BJ (cell line): ENCODE measurements around the gene PIAS1. TPM values are rescaled to one million over a fixed set of nuclear protein-coding genes. Genes with fewer than 3 reads are reported as not detected.

Source experiments
- CTCF ChIA-PET: fragments of 350-600 bp; formaldehyde crosslinking; extraction: SDS; loops from one replicate; lab custom pipeline; 2021; ENCODE audit warnings: antibody characterized with exemption, inconsistent platforms; lab: Yijun Ruan, JAX
- POLR2A ChIA-PET: fragments of 300-600 bp; sonication (Branson Sonifier 250); formaldehyde crosslinking; extraction: SDS; loops from one replicate; lab custom pipeline; 2021; ENCODE audit warnings: antibody characterized with exemption; lab: Charles Lee
- DNase-seq: peaks from one replicate; pipeline ENCODE4 v3.0.0-alpha.2; 2011; ENCODE audit warnings: low read depth
- H3K27me3 ChIP-seq: 2 replicates; pipeline ENCODE4 v1.6.0; 2011; ENCODE audit warnings: low read length; ENCODE audit not compliant: control insufficient read depth, insufficient read depth
- H3K36me3 ChIP-seq: 2 replicates; pipeline ENCODE4 v1.5.1; 2011; ENCODE audit warnings: low read length; ENCODE audit not compliant: control insufficient read depth, insufficient read depth
- H3K4me3 ChIP-seq: 2 replicates; pipeline ENCODE4 v1.5.1; 2011; ENCODE audit warnings: low read depth, mild to moderate bottlenecking, control low read depth, low read length
- polyA plus RNA-seq: library from polyadenylated mRNA; depleted of rRNA; stranded (reverse); fragments of >200 nt; gene quantifications from 2 replicates; pipeline ENCODE4 v1.2.3, GENCODE V29; 2011
- TF ChIP-seq, protein P1 (sequence below): IDR thresholded peaks from 2 replicates; pipeline ENCODE4 v1.5.1; 2011; ENCODE audit warnings: low read depth, mild to moderate bottlenecking, control low read depth, inconsistent platforms, low read length, moderate library complexity; ENCODE audit not compliant: insufficient read depth

Gene PIAS1
- polyA plus RNA-seq, 1 experiment: 37.4 TPM

DNA sequence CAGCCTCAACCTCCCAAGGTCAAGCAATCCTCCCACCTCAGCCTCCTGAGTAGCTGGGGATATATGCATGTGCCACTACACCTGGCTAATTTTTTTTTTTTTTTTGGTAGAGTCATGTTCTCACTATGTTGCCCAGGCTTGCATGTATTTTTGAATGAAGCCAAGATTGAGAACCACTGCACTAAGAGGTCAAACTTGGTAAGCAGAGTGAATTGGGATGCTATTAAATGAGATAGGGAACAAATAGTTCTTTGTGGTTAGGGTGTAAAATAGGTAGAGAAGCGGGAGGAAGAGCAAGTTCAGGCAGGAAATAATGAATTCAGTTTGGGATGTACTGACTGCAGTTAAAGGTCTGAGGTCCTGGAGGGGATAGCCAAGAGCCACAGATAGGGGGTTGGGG lies 39.9 kb upstream of the PIAS1 start:
- POLR2A ChIA-PET: no interaction called here
- TF ChIP-seq, protein P1, sequence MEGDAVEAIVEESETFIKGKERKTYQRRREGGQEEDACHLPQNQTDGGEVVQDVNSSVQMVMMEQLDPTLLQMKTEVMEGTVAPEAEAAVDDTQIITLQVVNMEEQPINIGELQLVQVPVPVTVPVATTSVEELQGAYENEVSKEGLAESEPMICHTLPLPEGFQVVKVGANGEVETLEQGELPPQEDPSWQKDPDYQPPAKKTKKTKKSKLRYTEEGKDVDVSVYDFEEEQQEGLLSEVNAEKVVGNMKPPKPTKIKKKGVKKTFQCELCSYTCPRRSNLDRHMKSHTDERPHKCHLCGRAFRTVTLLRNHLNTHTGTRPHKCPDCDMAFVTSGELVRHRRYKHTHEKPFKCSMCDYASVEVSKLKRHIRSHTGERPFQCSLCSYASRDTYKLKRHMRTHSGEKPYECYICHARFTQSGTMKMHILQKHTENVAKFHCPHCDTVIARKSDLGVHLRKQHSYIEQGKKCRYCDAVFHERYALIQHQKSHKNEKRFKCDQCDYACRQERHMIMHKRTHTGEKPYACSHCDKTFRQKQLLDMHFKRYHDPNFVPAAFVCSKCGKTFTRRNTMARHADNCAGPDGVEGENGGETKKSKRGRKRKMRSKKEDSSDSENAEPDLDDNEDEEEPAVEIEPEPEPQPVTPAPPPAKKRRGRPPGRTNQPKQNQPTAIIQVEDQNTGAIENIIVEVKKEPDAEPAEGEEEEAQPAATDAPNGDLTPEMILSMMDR: no peak
- CTCF ChIA-PET: interaction anchor here (1.3 kb wide), 1 partner anchor 14 kb away, joined by 3 read pairs; no protein-coding TSS in a partner anchor
- Histone ChIP-seq H3K4me3 (no peak overlapping the region), H3K36me3 (no peaks in the 10 kb centered on the region), H3K27me3 (0 out of 2 replicates have a peak, but pooled peaks cover 1% of the 10 kb centered on the region)
- no peak for DNase-seq

DNA sequence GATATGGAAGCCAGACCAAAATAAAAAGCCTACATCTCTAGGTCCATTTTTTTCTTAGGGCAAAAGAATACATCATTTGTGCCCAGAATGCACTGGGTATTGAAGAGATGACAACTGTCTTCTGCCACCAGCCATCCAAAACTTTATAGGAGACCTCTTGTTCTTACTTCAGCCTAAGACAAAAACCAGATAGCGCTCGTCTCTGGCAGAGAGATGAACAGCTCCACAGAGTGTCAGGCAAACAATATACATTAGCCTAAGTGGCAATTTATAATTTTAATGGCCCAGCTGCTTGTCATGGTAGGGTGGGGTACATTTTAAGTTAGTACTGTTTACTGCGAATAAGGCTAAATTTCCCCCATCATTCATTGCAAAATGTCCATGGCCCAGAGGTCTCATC lies 38.9 kb upstream of the PIAS1 start:
- Histone ChIP-seq H3K36me3 (no peaks in the 10 kb centered on the region), H3K27me3 (0 out of 2 replicates have a peak, but pooled peaks cover 1% of the 10 kb centered on the region), H3K4me3 (no peak overlapping the region)
- DNase-seq: no peak
- TF ChIP-seq, protein P1: no peak
- ChIA-PET CTCF (interaction anchor here (0.7 to 1.3 kb wide), 2 partner anchors 15 to 151 kb away, joined by 3 read pairs; no protein-coding TSS in a partner anchor), POLR2A (no interaction called here)

DNA sequence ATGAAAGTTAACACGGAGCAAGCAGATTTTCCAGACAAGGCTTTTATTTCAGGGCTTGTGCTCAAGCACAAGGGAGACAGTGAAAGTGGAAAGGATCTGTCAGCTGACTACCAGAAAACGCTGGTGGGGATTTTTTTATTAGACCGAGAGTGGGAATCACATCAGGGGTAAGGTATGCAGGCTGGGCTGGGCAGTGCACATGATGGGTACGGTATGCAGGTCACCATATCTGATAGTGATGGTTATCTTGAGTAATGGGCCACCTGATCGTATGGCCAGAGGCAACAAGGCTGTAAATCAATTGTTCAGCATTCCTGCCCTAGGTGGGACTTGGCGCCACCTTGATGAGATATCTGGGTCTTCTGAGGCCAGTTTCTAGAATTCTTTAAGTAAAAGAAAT lies 36.9 kb upstream of the PIAS1 start:
- Histone ChIP-seq H3K27me3 (0 out of 2 replicates have a peak, but pooled peaks cover 1% of the 10 kb centered on the region), H3K4me3 (no peak overlapping the region), H3K36me3 (no peaks in the 10 kb centered on the region)
- CTCF ChIA-PET: no interaction called here
- POLR2A ChIA-PET: no interaction called here
- TF ChIP-seq, protein P1: no peak
- no peak for DNase-seq

DNA sequence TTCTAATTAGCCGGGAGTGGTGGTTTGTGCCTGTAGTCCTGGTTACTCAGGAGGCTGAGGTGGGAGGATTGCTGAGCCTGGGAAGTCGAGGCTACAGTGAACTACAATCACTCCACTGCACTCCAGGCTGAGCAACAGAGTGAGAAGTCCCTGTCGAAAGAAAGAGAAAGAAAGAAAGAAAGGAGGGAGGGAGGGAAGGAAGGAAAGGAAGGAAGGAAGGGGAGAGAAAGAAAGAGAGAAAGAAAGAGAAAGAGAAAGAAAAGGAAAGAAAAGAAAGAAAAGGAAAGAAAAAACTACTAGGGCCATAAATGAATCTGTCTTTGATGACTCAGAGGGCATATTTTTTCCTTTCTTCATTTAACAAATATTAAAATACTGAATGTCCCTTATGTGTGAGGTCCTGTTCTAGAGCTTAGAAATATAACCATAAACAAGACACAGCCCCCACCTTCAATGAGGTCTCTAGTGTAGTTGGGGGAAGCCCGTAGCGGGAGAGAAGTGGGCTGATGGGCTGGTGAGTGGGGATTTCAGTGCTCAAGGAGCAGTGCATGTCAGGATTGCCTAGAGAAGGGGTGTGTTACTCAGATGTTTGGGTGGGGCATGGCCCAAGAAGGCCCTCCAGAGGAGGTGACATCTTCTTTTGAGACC lies 35.2 kb upstream of the PIAS1 start:
- no peaks in the 10 kb centered on the region for H3K36me3 ChIP-seq
- ChIA-PET POLR2A (no interaction called here), CTCF (no interaction called here)
- TF ChIP-seq, protein P1: no peak
- no peaks in the 10 kb centered on the region for H3K27me3 ChIP-seq
- no peak overlapping the region for H3K4me3 ChIP-seq
- no peak for DNase-seq

DNA sequence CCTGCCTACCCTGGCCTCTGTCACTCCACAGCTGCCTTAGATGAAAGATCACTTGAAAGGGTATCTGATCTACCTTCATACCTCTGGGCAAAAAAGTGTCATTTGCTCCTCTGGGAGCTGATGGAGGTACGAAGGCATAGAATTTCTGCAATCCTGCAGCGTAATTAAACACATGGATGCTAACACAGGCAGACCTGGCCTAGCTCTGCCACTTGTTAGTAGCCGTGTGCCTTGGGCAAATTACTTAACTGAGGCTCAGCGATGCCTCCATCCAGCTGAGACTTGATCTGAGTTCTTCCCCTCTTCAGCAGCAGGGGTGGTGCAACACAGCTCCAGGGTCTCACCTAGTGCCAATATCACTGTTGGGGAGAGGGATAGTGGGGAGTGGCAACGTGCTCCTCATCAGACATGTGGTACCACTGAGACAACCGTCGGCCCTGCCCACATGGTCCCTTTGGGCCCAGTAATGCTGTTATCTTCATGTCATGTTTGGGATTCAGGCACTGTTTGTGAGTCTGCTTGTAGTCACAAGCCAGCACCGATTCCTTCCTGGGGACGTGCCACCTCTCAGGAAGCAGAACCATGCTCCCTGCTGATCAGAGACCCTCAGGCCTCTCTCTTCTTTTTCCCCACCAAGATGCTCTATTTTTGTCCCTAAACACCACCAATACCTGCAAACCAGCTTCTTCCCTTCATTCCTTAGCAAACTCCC lies 34.1 kb upstream of the PIAS1 start:
- ChIA-PET CTCF (interaction anchor here (0.6 kb wide), 1 partner anchor 58 kb away, joined by 5 read pairs; no protein-coding TSS in a partner anchor), POLR2A (no interaction called here)
- Histone ChIP-seq H3K27me3 (no peaks in the 10 kb centered on the region), H3K4me3 (no peak overlapping the region), H3K36me3 (no peaks in the 10 kb centered on the region)
- no peak for DNase-seq
- TF ChIP-seq, protein P1: no peak
